ENCODE results near the gene SMIM29. TPM values are rescaled to one million over a fixed set of nuclear protein-coding genes. Genes with fewer than 3 reads are reported as not detected.
A peak's percentile ranks its signal among the peaks of the same experiment; 100 is the strongest.

SMIM29 gene
- total and polyA plus RNA-seq, 11 donors, result 18.4 to 50.4 (median 31.3) TPM

DNA sequence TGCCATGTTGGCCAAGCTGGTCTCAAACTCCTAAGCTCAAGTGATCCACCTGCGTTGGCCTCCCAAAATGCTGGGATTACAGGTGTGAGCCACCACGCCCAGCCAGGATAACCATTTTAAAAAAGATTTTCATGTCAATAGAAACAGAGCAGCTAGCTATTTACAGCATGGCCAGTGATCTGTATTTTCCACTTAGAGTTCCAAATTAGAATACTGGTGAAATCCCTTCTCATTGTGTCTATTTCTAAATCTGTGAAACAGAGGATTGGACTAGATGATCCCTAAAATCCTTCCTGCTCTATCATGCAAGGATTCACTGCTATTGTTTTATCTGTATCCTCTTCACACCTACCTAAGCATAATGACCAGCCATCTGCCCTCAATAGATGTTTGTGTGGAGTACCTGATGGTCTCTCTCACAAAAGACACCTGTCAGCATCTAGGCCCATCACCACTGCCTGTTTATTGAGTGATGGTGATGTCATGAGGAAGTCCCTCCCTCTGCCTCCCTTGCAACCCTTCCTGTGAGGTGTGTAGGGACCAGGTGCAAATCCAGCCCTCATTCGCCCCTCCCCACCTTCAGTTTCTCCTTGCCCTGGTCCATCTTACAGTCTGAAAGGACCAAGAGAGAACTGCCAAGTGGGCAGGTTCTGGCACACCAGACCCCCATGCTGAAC lies 26.5 kb upstream of the SMIM29 start:
- Histone ChIP-seq H3K9me3 (no peaks in the 10 kb centered on the region), H3K4me3 (no peak overlapping the region), H3K36me3 (peaks cover 0 to 19% (median 0%) of the 10 kb centered on the region in 9 donors), H3K27me3 (no peaks in the 10 kb centered on the region), H3K4me1 (peaks cover 0 to 68% (median 33%) of the 10 kb centered on the region in 12 donors), H3K27ac (peak overlapping the region in 7 of 12 donors; percentile 9 to 70 (median 51))
- TF ChIP-seq, protein P1, sequence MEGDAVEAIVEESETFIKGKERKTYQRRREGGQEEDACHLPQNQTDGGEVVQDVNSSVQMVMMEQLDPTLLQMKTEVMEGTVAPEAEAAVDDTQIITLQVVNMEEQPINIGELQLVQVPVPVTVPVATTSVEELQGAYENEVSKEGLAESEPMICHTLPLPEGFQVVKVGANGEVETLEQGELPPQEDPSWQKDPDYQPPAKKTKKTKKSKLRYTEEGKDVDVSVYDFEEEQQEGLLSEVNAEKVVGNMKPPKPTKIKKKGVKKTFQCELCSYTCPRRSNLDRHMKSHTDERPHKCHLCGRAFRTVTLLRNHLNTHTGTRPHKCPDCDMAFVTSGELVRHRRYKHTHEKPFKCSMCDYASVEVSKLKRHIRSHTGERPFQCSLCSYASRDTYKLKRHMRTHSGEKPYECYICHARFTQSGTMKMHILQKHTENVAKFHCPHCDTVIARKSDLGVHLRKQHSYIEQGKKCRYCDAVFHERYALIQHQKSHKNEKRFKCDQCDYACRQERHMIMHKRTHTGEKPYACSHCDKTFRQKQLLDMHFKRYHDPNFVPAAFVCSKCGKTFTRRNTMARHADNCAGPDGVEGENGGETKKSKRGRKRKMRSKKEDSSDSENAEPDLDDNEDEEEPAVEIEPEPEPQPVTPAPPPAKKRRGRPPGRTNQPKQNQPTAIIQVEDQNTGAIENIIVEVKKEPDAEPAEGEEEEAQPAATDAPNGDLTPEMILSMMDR (IDR thresholded peaks at IDR 0.05), result no peak
- no peak for TF ChIP-seq POLR2A (IDR thresholded peaks at IDR 0.05)
- no peak for ATAC-seq
- WGBS, 4 donors, result 79 to 94% (median 88%) methylated on average over 3 of the region's 3 CpGs
- intact Hi-C loops (cut with DNase I), result loop anchor here in 2 of 10 donors (10.0 kb wide), 2 partner anchors 60 to 110 kb away; no protein-coding TSS in a partner anchor
- no peak for DNase-seq

- intact Hi-C loops (cut with DNase I), result loop anchor here in 2 of 10 donors (10.0 kb wide), 2 partner anchors 61 to 111 kb away; no protein-coding TSS in a partner anchor
- no peaks in the 10 kb centered on the region for H3K27me3 ChIP-seq
- TF ChIP-seq, protein P1 (IDR thresholded peaks at IDR 0.05), result no peak
- TF ChIP-seq POLR2A (IDR thresholded peaks at IDR 0.05), result no peak
- H3K27ac ChIP-seq, result peak overlapping the region in 7 of 12 donors; percentile 41 to 73 (median 59)
- H3K4me1 ChIP-seq, result peaks cover 0 to 57% (median 28%) of the 10 kb centered on the region in 12 donors
- DNase-seq (no peak), ATAC-seq (no peak)
- peaks cover 0 to 8% (median 0%) of the 10 kb centered on the region in 9 donors for H3K36me3 ChIP-seq
- WGBS, 4 donors, result 88 to 100% (median 94%) methylated on average over 1 of the region's 1 CpG
- H3K4me3 ChIP-seq, result no peak overlapping the region
- H3K9me3 ChIP-seq, result no peaks in the 10 kb centered on the region
These were observed 25.3 kb upstream of the SMIM29 start for GRCh38 chr6:34274129-34274528.

GRCh38 chr6:34273242-34273805 lies 24.5 kb upstream of the SMIM29 start:
- intact Hi-C loops (cut with DNase I), result loop anchor here in 2 of 10 donors (10.0 kb wide), 2 partner anchors 61 to 111 kb away; no protein-coding TSS in a partner anchor
- ATAC-seq, result peak; percentile 64 to 93 (median 84)

More at GRCh38 chr6:34273242-34273805, 24.5 kb upstream of the SMIM29 start:
- peaks cover 0 to 52% (median 26%) of the 10 kb centered on the region in 12 donors for H3K4me1 ChIP-seq
- TF ChIP-seq POLR2A (IDR thresholded peaks at IDR 0.05), result no peak
- TF ChIP-seq, protein P1 (IDR thresholded peaks at IDR 0.05), result no peak
- whole genome bisulfite sequencing, 4 donors, result 38 to 54% (median 46%) methylated on average over 3 of the region's 3 CpGs
- DNase-seq, result peak; percentile 72 to 82 (median 78)
- peak overlapping the region in 11 of 12 donors; percentile 41 to 73 (median 59) for H3K27ac ChIP-seq
- no peaks in the 10 kb centered on the region for H3K27me3 ChIP-seq
- H3K4me3 ChIP-seq, result no peak overlapping the region
- no peaks in the 10 kb centered on the region for H3K9me3 ChIP-seq
- H3K36me3 ChIP-seq, result peaks cover 0 to under 1% (median 0%) of the 10 kb centered on the region in 9 donors
